ENCODE data around the gene RRP9. TPM values are rescaled to one million over a fixed set of nuclear protein-coding genes. Genes with fewer than 3 reads are reported as not detected.

RRP9 gene
- total RNA-seq, 2 donors from 2014 or later, result 17.9 to 27.7 TPM

GRCh38 chr3:51967384-51968169 is 25.9 kb upstream of the RRP9 start, which contains the start of gene PCBP4:
TSS of gene PCBP4 (minus strand) at chr3:51967454. CDS start at chr3:51961240, 6,214 bp downstream.
- H3K4me1 Mint-ChIP-seq (ENCODE audit: low read depth), result peaks cover 17% of the 10 kb centered on the region
- no peaks in the 10 kb centered on the region for H3K36me3 Mint-ChIP-seq (ENCODE audit: insufficient read depth in 2 of 2)
- peak; percentile 42 to 50 for DNase-seq
- H3K27me3 Mint-ChIP-seq (ENCODE audit: low read depth), result peaks cover 6% of the 10 kb centered on the region
- peak within 1 kb of the TSS; percentile 89 to 91 for H3K4me3 Mint-ChIP-seq
- peak within 1 kb of the TSS; percentile 57 for H3K27ac Mint-ChIP-seq
- no peaks in the 10 kb centered on the region for H3K9me3 Mint-ChIP-seq
- ATAC-seq (replicated peaks in 1 of 2), result peak; percentile 77 to 80

- H3K4me3 Mint-ChIP-seq, result peak overlapping the region; percentile 81 to 83
- DNase-seq, result peak in 1 of 2 donors; percentile 58
- peaks cover 17% of the 10 kb centered on the region for H3K4me1 Mint-ChIP-seq (ENCODE audit: low read depth)
- no peaks in the 10 kb centered on the region for H3K9me3 Mint-ChIP-seq
- ATAC-seq (replicated peaks in 1 of 2), result peak; percentile 73 to 77
- H3K27ac Mint-ChIP-seq, result peak overlapping the region; percentile 7
- H3K27me3 Mint-ChIP-seq (ENCODE audit: low read depth), result peaks cover 6% of the 10 kb centered on the region
- H3K36me3 Mint-ChIP-seq (ENCODE audit: insufficient read depth in 2 of 2), result no peaks in the 10 kb centered on the region
Measured at GRCh38 chr3:51966922-51967383, 25.2 kb upstream of the RRP9 start.

DNA sequence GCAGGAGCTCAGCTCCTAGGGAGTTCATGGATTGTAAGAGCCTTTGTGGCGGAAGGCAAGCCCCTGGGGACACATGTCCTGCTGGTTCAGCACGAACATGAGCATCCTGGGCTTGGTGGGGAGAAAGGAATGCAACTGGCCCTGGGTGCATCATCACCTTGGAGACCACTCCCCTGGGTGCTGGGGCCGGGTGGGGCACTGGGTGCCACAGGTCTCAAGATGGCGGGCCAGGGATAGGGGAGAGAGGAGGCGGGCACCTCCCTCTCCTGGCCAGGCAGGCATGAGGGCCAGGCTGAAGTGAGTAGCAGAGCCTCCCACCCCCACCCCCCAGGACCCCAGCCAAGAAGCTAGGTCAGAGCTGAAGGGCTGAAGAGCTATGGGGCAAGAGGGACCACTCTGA is 24.8 kb upstream of the RRP9 start:
- Mint-ChIP-seq H3K36me3 (ENCODE audit: insufficient read depth in 2 of 2) (no peaks in the 10 kb centered on the region), H3K9me3 (no peaks in the 10 kb centered on the region), H3K4me3 (peak overlapping the region; percentile 81 to 83), H3K27me3 (ENCODE audit: low read depth) (peaks cover 6% of the 10 kb centered on the region), H3K27ac (no peak overlapping the region), H3K4me1 (ENCODE audit: low read depth) (peaks cover 17% of the 10 kb centered on the region)
- ATAC-seq (replicated peaks in 1 of 2) (no peak), DNase-seq (no peak)

DNA sequence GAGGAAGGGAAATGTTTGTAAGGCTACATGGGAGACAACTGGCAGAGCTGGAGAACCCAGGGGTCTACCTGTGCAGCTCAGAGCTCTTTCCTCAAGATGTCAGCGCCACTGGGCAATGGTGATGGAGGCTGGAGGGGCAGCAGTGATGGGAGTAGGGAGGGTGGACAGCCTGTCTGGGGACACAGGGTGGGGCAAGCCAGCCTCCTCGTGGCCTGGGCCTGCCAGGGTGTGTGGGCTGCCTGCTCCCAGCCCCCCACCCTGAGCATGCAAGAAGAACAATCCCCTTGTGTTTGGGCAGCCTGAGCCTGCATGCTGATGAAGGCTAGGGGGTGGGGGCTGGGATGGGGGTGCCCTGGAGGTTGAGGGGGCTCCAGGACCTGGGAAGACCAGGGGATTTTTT is 24.3 kb upstream of the RRP9 start:
- Mint-ChIP-seq H3K27me3 (ENCODE audit: low read depth) (peaks cover 6% of the 10 kb centered on the region), H3K4me3 (peak overlapping the region; percentile 81 to 83), H3K9me3 (no peaks in the 10 kb centered on the region), H3K27ac (no peak overlapping the region), H3K4me1 (ENCODE audit: low read depth) (peaks cover 17% of the 10 kb centered on the region), H3K36me3 (ENCODE audit: insufficient read depth in 2 of 2) (no peaks in the 10 kb centered on the region)
- no peak for ATAC-seq (replicated peaks in 1 of 2)
- DNase-seq, result no peak

- Mint-ChIP-seq H3K27ac (no peak overlapping the region), H3K36me3 (ENCODE audit: insufficient read depth in 2 of 2) (no peaks in the 10 kb centered on the region), H3K9me3 (no peaks in the 10 kb centered on the region)
Measured at GRCh38 chr3:51964521-51964920, 22.8 kb upstream of the RRP9 start.

GRCh38 chr3:51963951-51964451 is 22.3 kb upstream of the RRP9 start:
- Mint-ChIP-seq H3K4me1 (ENCODE audit: low read depth) (peaks cover 15% of the 10 kb centered on the region), H3K27me3 (ENCODE audit: low read depth) (peaks cover 6% of the 10 kb centered on the region), H3K36me3 (ENCODE audit: insufficient read depth in 2 of 2) (no peaks in the 10 kb centered on the region), H3K4me3 (no peak overlapping the region), H3K27ac (no peak overlapping the region), H3K9me3 (no peaks in the 10 kb centered on the region)
- ATAC-seq (replicated peaks in 1 of 2) (no peak), DNase-seq (no peak)

More at GRCh38 chr3:51964521-51964920, 22.8 kb upstream of the RRP9 start:
- Mint-ChIP-seq H3K4me1 (ENCODE audit: low read depth) (peaks cover 17% of the 10 kb centered on the region), H3K27me3 (ENCODE audit: low read depth) (peaks cover 6% of the 10 kb centered on the region), H3K4me3 (no peak overlapping the region)
- ATAC-seq (replicated peaks in 1 of 2), result no peak
- no peak for DNase-seq

DNA sequence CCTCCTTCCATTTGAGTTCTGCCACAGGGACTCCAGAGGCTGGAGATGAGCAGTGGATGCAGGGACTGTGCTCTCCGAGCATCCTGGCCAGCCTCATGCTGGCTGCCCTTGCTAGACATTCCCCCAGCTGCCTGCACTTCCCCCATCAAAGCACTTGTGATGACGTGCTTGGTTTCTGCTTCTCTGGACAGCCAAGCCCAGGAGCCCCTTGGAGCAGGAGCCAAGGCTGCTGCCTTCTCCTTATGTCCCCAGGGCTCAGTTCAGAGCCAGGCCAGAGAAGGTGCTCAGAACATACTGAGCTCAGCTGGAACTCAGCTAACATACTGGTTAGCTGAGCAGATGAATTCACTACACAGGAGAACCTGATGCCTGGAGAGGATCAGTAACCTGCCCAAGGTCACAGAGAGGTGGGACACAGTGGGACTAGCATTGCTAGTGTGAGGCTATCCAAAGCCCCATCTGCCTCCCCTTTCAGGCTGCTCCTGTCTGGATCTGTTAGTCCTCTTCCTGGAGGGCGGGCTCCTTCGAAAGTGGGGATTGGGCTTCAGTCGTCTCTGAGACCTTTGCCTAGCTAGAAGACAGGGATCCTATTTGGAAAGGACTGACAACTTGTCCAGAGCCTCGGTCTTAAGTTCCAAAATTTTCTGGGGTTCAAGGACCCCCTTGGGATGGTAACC is 21.3 kb upstream of the RRP9 start:
- H3K9me3 Mint-ChIP-seq, result no peaks in the 10 kb centered on the region
- H3K27ac Mint-ChIP-seq, result no peak overlapping the region
- H3K4me3 Mint-ChIP-seq, result no peak overlapping the region
- no peak for ATAC-seq (replicated peaks in 1 of 2)
- DNase-seq, result no peak
- peaks cover 7% of the 10 kb centered on the region for H3K4me1 Mint-ChIP-seq (ENCODE audit: low read depth)
- peaks cover 0 to 2% of the 10 kb centered on the region in 2 donors for H3K36me3 Mint-ChIP-seq (ENCODE audit: insufficient read depth in 2 of 2)
- H3K27me3 Mint-ChIP-seq (ENCODE audit: low read depth), result peaks cover 6% of the 10 kb centered on the region

DNA sequence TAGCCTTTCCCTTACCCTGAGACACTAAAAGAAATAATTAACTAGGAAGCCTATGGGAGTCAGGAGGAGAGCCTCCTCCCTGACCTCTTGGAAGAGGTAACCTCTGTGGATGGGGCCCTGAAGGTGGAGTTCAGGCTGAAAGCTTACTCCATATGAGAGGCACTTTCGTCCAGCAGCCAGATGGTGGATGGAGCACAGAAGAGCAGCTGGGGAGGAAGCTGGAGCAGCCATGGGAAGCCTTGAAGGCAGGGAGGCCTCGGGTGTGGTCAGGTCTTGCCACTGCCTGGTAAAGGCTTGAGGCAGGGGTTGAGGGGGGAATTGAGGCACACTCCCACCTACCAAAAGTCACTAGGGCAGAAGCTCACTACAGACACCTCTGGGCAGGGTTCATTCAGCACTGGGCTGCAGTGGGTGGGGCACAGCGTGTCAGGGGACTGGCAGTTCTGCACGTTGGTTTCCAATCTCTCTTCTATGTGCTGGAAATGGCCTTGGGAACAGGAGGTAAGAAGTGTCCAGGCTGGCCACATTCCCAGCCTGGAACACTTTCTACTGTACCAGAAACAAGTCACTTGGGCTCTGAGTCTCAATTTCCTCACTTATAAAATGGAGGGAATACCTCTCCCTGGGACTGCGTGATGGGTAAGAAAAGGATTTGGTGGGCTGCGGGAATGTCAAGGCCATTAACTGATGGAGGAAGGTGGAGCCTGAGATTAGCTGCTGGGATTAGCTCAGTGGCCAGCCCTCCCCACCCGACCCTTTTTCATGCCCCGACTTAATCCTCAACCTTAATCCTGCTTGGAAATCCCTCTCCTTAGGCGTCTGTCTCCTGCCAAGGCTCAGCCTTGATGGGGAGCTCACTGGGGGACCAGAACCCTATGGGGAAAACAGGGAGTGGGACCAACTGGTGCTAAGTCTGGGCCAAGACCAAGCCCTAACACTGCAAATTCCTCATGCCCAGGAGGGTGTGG is 20.2 kb upstream of the RRP9 start:
- Mint-ChIP-seq H3K4me3 (no peak overlapping the region), H3K9me3 (no peaks in the 10 kb centered on the region), H3K27ac (no peak overlapping the region), H3K27me3 (ENCODE audit: low read depth) (peaks cover 6% of the 10 kb centered on the region), H3K4me1 (ENCODE audit: low read depth) (peaks cover 6% of the 10 kb centered on the region), H3K36me3 (ENCODE audit: insufficient read depth in 2 of 2) (peaks cover 0 to 2% of the 10 kb centered on the region in 2 donors)
- ATAC-seq (replicated peaks in 1 of 2), result no peak
- DNase-seq, result no peak

GRCh38 chr3:51961011-51961410 is 19.3 kb upstream of the RRP9 start:
- no peak for ATAC-seq (replicated peaks in 1 of 2)
- H3K27me3 Mint-ChIP-seq (ENCODE audit: low read depth), result peaks cover 6% of the 10 kb centered on the region
- no peak overlapping the region for H3K4me3 Mint-ChIP-seq
- H3K9me3 Mint-ChIP-seq, result no peaks in the 10 kb centered on the region
- no peaks in the 10 kb centered on the region for H3K4me1 Mint-ChIP-seq (ENCODE audit: low read depth)
- DNase-seq, result no peak
- no peak overlapping the region for H3K27ac Mint-ChIP-seq
- peaks cover 0 to 2% of the 10 kb centered on the region in 2 donors for H3K36me3 Mint-ChIP-seq (ENCODE audit: insufficient read depth in 2 of 2)

- Mint-ChIP-seq H3K4me3 (no peak overlapping the region), H3K4me1 (ENCODE audit: low read depth) (no peaks in the 10 kb centered on the region), H3K27ac (no peak overlapping the region), H3K27me3 (ENCODE audit: low read depth) (peaks cover 3% of the 10 kb centered on the region), H3K36me3 (ENCODE audit: insufficient read depth in 2 of 2) (peaks cover 0 to 2% of the 10 kb centered on the region in 2 donors), H3K9me3 (no peaks in the 10 kb centered on the region)
- DNase-seq (no peak), ATAC-seq (replicated peaks in 1 of 2) (no peak)
Measured at GRCh38 chr3:51960386-51960785, 18.7 kb upstream of the RRP9 start.

DNA sequence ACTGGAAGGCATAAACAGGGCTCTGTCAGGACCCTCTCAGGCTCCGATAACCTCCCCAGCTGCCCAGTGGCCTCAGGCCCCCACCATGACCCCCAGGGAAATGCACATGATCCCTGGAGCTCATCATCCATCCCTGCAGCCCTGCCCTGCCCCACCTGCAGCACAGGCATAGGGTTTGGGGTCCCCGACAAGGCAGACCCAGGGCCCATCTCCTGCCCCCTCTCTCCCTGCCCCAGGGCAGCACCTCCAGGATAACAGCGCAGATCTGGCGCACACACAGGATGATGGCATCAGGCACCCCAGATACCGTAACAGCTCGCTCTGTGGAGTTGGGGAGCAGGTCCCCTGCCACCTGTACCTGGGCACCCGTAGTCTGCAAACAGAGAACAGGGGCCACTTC is 17.9 kb upstream of the RRP9 start:
- Mint-ChIP-seq H3K9me3 (no peaks in the 10 kb centered on the region), H3K4me3 (no peak overlapping the region), H3K27me3 (ENCODE audit: low read depth) (peaks cover 7% of the 10 kb centered on the region), H3K36me3 (ENCODE audit: insufficient read depth in 2 of 2) (peaks cover 0 to 2% of the 10 kb centered on the region in 2 donors), H3K4me1 (ENCODE audit: low read depth) (no peaks in the 10 kb centered on the region), H3K27ac (no peak overlapping the region)
- no peak for ATAC-seq (replicated peaks in 1 of 2)
- DNase-seq, result no peak

DNA sequence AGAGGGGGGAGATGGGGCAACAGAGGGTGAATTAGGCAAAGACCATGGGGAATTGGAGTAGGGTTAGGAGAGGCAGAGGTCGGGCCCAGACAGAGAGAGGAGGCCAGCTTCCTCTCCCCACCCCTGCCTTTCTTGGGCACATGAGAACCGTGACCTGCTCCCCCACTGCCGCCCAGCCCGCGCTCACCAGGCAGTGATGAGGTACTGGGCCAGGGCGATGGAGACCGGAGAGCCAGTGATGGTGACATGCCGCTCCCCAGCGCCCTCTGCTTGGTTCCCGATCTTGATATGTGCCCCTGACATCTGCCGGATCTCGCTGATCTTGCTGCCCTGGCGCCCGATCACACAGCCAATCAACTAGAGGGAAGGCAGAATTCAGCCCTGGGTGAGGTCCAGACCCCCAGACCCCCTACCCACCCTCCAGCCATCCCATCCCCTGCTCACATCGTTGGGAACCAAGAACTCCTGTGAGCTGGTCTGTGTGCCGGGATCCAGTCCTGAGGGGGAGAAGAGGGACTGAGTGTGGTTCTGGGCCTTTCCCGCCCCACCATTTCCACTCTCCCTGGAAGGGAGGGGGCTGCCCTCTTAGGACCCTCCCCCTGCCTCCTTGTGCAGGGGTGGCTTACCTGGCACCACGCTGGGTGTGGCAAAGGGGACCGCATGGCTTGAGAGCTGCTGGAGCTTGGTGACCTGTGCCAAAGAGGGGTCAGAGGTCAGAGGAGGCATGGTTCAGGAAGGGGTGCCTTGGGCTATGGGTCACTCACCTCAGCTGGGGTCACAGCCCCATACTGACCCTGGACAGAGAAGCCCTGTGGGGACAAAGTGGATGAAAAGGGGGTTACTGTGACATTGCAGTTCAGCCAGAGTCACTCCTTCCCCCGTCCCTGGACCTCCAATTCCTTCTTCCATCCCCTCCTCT is 17.2 kb upstream of the RRP9 start:
- H3K27me3 Mint-ChIP-seq (ENCODE audit: low read depth), result peaks cover 15% of the 10 kb centered on the region
- H3K4me3 Mint-ChIP-seq, result no peak overlapping the region
- DNase-seq (no peak), ATAC-seq (replicated peaks in 1 of 2) (no peak)
- H3K9me3 Mint-ChIP-seq, result no peaks in the 10 kb centered on the region
- H3K36me3 Mint-ChIP-seq (ENCODE audit: insufficient read depth in 2 of 2), result peaks cover 0 to 2% of the 10 kb centered on the region in 2 donors
- H3K4me1 Mint-ChIP-seq (ENCODE audit: low read depth), result no peaks in the 10 kb centered on the region
- no peak overlapping the region for H3K27ac Mint-ChIP-seq
